Stimulated activated CD4-positive, alpha-beta T cell treated with anti-CD3 and anti-CD28 coated beads, Interleukin-1b, Interleukin-23, amount 100 ng/mL, for 1 hour (primary cell): ENCODE measurements around the gene FAAH2.
"Not testable (repeated sequence)": the region's sequence is repeated elsewhere in the genome, so short reads cannot be mapped to it uniquely, and the experiment has no call there.

Experiments used
- DNase-seq, 2 donors: peaks; one replicate each; pipeline ENCODE4 v3.0.0-alpha.2; 2020; ENCODE audit warnings: low read depth in 2 of 2

FAAH2 gene, protein sequence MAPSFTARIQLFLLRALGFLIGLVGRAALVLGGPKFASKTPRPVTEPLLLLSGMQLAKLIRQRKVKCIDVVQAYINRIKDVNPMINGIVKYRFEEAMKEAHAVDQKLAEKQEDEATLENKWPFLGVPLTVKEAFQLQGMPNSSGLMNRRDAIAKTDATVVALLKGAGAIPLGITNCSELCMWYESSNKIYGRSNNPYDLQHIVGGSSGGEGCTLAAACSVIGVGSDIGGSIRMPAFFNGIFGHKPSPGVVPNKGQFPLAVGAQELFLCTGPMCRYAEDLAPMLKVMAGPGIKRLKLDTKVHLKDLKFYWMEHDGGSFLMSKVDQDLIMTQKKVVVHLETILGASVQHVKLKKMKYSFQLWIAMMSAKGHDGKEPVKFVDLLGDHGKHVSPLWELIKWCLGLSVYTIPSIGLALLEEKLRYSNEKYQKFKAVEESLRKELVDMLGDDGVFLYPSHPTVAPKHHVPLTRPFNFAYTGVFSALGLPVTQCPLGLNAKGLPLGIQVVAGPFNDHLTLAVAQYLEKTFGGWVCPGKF

DNA sequence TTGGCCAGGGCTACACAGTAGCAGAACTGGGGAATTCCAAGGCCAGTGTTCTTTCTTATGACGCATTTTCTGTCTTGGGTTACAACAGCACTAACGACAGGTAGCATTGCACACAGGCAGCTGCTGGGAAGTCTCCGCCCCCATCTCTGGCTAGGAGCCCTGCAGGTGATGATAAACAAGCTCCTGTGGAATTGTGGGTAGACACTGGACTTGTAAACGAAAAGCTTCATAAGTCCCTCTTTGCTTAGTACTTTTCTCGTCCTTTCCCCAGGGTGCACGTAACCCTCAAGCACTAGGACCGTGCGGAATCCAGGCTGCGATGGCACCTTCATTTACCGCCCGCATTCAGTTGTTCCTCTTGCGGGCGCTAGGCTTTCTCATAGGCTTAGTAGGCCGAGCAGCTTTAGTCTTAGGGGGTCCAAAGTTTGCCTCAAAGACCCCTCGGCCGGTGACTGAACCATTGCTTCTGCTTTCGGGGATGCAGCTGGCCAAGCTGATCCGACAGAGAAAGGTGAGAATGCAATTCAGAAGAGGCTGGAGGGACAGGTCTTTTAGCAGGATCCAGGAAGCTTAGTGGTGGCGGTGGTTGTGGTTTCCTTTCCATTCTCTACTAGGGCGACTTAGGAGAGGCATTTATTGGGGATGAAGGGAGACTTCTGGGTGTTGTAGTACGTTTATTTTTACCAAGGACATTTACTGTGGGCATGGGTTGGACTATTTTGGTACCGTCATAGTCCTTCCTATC is at the start of gene FAAH2:
FAAH2 (plus strand) TSS at position 200 of the 745 bp plus-strand sequence; CDS start at position 320, 120 bp downstream.
- peak; percentile 27 to 32 for DNase-seq

DNA sequence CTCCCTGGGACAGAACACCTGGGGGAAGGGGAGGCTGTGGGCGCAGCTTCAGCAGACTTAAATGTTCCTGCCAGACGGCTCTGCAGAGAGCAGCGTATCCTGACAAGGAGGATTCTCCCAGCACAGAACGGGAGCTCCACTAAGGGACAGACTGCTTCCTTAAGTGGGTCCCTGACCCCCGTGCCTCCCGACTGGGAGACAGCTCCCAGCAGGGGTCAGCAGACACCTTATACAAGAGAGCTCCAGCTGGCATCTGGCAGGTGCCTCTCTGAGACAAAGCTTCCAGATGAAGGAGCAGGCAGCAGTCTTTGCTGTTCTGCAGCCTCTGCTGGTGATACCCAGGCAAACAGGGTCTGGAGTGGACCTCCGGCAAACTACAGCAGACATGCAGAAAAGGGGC is 44.5 kb upstream of the FAAH2 start:
- DNase-seq, result no peak

DNA sequence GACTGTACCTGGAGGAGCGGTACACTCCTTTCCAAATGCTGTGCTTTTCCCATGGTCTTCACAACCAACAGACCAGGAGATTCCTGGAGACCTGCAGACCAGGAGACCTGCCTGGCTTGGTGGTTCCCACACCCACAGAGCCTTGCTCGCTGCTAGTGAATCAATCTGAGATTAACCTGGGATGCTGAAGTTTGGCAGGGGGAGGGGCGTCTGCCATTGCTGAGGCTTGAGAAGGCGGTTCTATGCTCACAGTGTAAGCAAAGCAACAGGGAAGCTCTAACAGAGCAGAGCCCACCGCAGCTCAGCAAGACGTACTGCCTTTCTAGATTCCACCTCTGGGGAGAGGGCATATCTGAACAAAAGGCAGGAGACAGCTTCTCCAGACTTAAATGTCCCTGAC is 34.5 kb upstream of the FAAH2 start:
- DNase-seq, result no peak

DNA sequence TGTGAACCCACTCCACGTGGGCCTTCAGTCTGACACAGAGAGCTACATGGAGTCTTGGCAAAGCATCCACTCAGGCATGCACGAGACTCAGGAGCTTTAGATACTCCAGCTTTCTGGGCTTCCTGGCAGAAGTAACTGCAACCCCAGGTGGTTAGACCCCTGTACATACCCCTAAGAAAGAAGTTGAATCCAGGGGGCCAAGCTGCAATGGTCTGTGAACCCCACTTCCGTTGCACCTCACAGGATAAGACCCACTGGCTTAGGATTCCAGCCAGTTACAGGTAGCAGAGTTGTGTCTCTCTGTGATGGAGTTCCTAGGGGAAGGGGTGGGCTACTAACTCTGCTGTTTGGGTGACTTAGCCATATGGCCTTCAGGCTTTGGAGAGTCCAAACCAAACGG is 21.4 kb upstream of the FAAH2 start:
- DNase-seq, result no peak

DNA sequence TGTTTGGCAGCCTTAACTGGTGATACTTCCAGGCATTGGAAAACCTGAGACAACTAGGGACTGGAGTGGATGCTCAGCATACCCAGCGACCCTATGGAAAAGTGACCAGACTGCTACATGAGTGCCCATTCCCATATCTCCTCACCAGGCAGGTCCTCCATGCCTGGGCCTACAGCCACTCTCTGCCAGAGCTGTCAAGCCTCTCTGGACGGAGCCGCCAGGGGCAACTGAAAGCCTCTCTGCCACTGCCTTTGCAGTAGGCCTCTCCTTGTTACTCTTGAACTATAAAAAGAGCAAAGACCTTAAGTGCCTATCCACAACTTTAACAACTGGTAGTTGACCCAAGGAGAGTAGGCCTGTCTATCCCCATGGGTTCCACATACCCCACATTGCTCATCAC is 20.2 kb upstream of the FAAH2 start:
- DNase-seq, result no peak

DNA sequence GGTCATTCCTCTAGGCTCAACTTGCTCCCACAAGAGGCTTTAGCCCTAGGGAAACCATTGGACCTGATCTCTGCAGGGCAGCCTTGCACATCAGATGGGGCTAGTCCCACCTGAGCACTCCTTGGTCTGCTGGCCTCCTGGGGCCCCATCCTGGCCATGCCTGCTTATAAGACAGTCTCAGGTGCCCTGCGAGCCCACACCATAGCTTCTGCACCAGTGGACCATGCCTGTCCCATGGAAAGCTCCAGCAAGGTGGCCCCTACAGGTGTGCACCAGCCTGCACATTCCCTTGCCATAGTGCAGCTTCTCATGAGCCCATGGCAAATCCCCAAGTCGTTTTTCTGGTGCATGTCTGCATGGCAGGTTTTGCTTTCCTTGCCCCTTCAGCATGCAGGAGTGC is 19.6 kb upstream of the FAAH2 start:
- DNase-seq, result no peak

DNA sequence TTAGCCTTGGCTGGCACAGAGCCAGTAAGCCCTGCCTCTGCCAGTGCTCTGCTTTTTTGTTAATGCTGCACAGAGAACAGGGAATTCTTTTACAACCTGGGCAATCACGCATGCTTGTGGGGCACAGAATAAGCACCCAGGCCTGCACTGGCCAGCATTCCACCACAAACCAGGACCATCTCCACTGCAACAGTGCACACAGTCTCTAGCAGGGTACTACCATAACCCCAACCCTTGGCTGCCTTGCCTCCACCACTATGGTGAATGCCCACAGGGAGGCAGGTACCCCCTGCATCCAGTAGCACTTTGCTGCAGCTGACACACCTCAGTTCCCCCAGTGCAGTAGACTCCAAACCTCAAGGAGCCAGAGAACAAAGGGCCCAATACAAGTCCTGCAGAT is 19.2 kb upstream of the FAAH2 start:
- DNase-seq, result no peak

DNA sequence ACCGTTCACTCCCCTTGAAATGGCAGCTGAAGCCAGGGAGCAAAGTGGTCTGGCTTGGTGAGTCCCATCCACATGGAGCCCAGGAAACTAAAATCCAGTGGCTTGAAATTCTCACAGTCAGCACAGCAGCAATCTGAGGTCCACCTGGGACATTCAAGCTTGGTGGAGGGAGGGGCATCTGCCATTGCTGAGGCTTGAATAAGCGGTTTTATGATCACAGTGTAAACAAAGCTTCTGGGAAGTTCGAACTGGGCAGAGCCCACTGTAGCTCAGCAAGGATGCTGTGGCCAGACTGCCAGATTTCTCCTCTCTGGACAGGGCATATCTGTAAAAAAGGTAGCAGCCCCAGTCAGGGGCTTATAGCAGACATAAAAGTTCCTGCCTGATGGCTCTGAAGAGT is 15.5 kb upstream of the FAAH2 start:
- DNase-seq, result no peak

DNA sequence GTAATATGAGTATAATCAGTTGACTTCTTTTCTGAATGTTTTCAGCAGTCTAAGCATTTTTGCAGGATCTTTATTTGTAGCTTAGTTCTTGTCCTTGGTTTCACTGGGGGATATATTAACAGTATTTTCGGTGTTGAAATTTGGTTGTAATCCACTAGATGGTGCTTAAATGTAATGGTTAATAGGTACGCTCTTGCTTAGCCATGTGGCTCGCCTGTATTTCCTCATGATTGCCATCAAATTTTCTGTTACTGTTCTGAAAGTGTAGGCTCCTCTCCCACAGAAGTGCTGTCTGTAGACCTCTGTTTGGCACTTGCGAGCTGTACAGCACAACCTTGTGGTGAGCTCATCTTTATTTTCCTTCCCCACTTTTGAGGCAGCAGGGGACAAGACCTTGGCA is 3.9 kb upstream of the FAAH2 start:
- no peak for DNase-seq

DNA sequence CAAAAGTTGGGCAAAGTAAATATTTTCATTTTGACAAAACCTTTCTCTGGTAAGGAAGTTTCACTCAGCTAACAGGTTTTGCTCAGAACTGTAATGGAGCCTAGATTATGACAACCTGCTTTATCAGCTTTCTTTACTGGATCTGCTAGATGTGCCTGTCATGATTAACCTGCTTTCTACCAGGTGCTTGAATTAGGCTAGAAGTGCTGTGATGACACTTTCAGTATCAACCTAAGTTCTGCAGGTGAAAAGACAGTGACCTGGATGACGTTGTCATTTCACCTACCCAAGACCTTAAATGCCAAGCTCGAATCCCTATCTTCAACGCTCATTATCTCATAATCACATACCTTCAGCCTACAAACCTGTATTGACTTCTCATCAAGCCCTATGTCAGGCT is 1.5 kb upstream of the FAAH2 start:
- no peak for DNase-seq

DNA sequence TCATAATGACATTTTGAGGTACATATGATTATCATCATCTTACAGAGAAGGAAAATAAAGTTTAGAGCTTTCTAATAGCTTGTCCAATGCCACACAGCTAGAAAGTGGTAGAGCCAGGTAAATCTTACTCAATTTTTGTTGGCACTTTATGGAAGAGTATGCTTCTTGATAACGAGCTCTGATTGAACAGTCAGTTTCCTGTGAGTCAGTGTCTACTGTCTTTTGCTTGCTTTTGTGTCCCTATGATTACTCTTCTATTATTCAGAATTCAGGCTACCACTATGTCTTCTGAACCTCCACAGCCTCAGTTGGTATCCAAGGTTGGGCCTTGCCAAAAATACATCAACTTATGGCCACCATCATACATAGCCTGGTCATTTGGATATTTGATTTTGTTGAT is 2.6 kb downstream of the FAAH2 start:
- no peak for DNase-seq

DNA sequence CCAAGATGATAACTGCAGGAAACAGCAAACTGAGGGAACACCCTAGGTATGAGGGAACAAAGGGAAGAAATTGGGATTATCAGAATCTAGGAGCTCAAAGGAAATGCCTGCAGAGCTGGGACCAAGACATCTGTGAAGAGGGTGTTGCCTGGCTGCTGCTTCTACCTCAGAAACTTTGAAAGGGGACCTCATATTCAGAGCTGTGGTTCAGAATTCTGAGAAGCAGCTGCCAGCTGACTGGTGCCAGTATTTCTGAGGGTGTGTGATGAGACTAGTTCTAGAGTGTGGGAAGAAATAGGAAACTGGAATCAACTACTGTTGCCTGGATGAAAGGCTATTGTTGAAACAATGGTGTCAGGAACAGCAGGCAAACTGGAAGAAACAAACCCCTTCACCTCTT is 8.5 kb downstream of the FAAH2 start:
- DNase-seq, result no peak

DNA sequence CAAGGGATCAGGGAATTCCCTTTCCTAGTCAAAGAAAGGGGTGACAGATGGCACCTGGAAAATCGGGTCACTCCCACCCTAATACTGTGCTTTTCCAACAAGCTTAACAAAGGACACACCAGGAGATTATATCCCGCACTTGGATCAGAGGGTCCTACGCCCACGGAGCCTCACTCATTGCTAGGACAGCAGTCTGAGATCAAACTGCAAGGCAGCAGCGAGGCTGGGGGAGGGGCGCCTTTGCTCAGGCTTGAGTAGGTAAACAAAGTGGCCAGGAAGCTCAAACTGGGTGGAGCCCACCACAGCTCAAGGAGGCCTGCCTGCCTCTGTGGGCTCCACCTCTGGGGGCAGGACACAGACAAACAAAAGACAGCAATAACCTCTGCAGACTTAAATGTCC is 9.2 kb downstream of the FAAH2 start:
- DNase-seq, result not testable (repeated sequence)

DNA sequence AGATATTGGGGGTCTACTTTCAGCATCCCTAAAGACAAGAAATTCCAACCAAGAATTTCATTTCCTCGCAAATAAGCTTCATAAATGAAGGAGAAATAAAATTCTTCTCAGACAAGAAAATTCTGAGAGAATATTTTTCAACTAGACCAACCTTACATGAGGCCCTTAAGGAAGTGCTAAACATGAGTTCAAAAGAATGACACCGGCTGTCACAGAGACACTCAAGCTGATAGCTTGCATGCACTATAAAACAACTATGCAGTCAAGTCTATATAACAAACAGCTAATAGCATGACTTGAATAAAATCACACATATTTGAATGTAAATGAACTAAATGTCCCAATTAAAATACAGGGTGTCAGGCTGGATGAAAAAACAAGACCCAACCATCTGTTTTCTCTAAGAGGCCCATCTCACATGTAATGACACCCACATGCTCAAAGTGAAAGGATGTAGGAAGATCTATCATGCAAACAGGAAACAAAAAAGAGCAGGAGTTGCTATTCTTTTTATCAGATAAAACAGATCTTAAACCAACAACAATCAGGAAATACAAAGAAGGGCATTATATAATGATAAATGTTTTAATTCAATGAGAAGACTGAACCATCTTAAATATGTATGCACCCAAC is 27.2 kb downstream of the FAAH2 start:
- DNase-seq, result no peak

DNA sequence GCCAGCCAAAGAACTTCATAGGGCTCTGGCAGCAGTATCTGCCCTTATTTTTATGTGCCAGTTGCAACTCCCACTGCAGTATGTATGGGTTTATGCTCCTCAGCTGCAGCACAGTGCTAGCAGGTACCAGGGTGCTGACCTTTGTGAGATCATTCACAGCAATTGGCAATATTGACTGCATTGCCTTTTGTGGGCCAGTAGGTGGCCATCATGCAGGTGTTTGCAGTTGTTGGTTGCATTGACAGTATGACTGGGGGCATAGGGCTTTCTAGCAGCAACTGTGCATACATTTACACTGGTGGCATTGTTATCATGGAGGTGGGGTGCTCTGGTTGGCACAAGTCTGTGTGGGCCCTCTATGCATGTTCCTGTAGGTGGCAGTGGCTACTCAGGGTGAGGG is 42.5 kb downstream of the FAAH2 start:
- DNase-seq, result no peak

DNA sequence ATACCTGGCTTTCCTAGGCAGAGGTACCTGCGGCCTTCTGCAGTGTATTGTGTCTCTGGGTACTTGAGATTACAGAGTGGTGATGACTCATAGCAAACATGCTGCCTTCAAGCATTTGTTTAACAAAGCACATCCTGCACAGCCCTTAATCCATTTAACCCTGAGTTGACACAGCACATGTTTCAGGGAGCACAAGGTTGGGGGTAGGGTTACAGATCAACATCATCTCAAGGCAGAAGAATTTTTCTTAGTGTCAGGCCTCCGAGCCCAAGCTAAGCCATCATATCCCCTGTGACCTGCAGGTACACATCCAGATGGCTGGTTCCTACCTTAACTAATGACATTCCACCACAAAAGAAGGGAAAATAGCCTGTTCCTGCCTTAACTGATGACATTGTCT is 49.3 kb downstream of the FAAH2 start:
- not testable (repeated sequence) for DNase-seq

DNA sequence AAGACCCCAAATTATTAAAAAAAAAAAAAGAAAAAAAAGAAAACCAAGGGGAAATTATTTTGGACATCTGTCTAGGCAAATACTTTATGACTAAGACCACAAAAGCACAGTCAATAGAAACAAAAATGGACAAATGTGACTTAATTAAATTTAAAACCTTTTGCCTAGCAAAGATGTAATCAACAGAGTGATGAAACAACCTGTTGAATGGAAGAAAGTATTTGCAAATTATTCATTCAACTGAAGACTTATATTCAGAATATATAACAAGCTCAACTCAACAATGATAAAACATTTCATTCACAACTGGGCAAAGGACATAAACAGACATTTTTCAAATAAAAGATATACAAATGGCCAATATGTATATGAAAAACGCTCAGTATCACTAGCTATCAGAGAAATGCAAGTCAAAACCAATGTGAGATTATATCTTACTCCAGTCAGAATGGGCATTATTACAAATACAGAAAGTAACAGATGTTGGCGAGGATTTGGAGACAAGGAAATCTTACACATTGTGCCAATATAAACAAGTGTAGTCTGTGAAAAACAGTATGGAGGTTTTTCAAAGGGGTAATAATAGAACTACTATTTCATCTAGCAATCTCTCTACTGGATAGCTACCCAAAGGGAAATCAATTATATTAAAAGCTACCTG is 67.1 kb downstream of the FAAH2 start:
- no peak for DNase-seq

DNA sequence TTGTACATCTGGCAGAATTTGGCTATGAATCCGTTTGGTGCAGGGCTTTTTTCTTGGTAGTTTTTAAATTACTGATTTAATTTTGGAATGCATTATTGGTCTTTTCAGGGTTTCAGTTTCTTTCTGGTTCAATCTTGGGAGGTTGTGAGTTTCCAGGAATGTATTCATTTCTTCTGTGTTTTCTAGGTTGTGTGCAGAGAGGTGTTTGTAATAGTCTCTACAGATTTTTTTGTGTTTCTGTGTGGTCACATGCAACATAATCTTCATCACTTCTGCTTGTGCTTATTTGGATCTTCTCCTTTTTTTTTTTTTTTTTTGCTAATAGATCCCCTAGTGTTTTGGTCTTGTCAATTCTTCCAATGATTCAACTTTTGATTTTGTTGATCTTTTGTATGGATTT is 77.6 kb downstream of the FAAH2 start:
- DNase-seq, result no peak

DNA sequence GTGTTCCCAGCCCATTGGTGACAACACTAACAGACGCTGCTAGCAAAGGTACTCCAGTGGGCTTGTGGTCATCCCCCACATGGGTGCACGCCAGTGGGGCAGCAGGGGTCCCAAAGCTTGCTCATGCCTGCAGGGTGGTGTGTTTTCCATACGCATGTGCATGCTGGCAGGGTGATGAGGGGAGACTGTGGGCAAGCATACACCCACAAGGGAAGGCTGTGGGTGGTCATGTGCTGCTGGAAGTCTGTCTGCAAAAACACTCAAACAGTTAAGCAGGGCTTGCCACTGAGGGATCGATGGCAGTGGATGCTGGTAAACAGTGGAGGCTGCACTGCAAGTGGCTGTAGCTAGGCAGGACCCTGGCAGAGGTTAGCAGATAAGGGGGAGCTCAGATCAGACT is 79.9 kb downstream of the FAAH2 start:
- DNase-seq, result no peak

DNA sequence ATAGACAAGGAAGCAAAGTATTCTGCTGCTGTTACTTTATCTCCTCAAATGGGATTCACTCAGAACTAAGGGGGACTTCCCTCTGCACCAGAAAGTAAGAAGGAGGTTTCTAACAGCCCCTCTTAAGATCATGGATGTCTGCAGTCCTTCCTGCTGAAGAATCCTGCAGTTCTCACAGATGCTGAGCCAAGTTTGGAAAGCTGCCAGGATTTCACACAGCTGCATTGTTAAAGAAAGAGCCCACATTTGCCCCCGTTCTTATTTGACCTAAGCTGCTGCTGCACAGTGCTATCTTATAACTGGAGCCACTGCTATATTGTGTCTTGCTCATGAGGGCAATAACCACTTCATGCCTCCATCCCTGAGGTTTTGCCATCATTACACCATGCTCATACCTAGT is 81.1 kb downstream of the FAAH2 start:
- DNase-seq, result no peak

DNA sequence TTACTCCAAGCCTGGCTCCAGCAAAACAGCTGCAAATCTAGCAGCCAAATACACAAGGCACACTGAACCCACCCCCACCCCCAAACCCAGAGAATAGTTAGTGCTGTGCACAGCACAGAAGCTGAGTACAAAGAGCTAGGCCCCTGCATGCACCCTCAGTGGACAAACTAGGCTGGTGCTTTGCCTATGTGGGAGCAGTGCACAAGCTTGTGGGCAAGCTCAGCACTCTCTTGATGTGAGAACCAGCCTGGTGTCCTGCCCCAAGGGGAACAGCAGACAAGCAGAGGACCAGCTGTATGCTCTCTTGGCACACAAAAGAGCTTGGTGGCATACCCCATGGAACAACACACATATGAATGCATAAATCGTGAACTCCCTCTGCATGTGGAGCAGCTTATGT is 81.7 kb downstream of the FAAH2 start:
- DNase-seq, result no peak

DNA sequence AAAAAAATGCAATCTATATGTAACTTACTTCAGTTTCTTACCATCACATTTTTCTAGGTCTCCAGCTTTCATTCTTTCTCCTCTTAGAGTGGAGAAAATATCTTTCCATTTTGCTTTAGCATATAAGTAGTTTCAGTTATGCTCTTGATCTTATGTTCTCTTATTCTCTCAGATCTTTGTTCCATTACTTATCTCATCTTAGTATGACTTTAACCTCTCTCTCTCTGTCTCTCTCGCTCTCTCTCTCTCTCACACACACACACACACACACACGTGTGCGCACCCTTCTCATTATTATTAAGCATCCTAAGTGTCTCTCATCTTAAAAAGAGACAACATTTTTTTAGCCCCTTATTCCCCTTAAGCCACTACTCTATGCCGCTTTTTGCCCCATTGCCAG is 92.8 kb downstream of the FAAH2 start:
- DNase-seq, result no peak
